H9 (cell line): ENCODE data around the gene ZNF317. TPM values are rescaled to one million over a fixed set of nuclear protein-coding genes. Genes with fewer than 3 reads are reported as not detected.

Experiments
- DNase-seq: peaks from one replicate; pipeline ENCODE4 v3.0.0-alpha.2; 2017
- H2AFZ ChIP-seq: one replicate; pipeline ENCODE4 v1.6.1; 2013; ENCODE audit warnings: mild to moderate bottlenecking, low read length, control low read depth, moderate library complexity
- H2AK5ac ChIP-seq: 2 replicates; pipeline ENCODE4 v1.6.1; 2013; ENCODE audit warnings: low read length, control low read depth, mixed read lengths; ENCODE audit not compliant: insufficient read length
- H2BK120ac ChIP-seq: one replicate; pipeline ENCODE4 v1.6.1; 2013; ENCODE audit warnings: low read depth, mild to moderate bottlenecking, low read length, control low read depth, inconsistent platforms; ENCODE audit not compliant: poor library complexity, severe bottlenecking
- H2BK12ac ChIP-seq: 2 replicates; pipeline ENCODE4 v1.6.1; 2013; ENCODE audit warnings: low read length, control low read depth, mixed read lengths, low read depth; ENCODE audit not compliant: insufficient read length
- H2BK15ac ChIP-seq: 2 replicates; pipeline ENCODE4 v1.6.1; 2013; ENCODE audit warnings: low read depth, low read length, control low read depth
- H2BK20ac ChIP-seq: one replicate; pipeline ENCODE4 v1.6.1; 2013; ENCODE audit warnings: low read depth, mild to moderate bottlenecking, low read length, control low read depth, inconsistent platforms; ENCODE audit not compliant: poor library complexity, severe bottlenecking
- H2BK5ac ChIP-seq: 2 replicates; pipeline ENCODE4 v1.6.1; 2013; ENCODE audit warnings: low read length, control low read depth, mixed read lengths; ENCODE audit not compliant: insufficient read length
- H3K14ac ChIP-seq: 2 replicates; pipeline ENCODE4 v1.6.1; 2013; ENCODE audit warnings: low read length, control low read depth; ENCODE audit not compliant: insufficient read depth
- H3K18ac ChIP-seq: 2 replicates; pipeline ENCODE4 v1.6.1; 2013; ENCODE audit warnings: low read depth, mild to moderate bottlenecking, mixed read lengths, low read length, control low read depth; ENCODE audit not compliant: insufficient read length
- H3K23ac ChIP-seq: 2 replicates; pipeline ENCODE4 v1.6.1; 2013; ENCODE audit warnings: low read length, control low read depth, mixed read lengths, low read depth; ENCODE audit not compliant: insufficient read length
- H3K23me2 ChIP-seq: 2 replicates; pipeline ENCODE4 v1.6.1; 2013; ENCODE audit warnings: low read depth, mild to moderate bottlenecking, mixed read lengths, low read length, control low read depth; ENCODE audit not compliant: insufficient read length, poor library complexity, severe bottlenecking
- H3K27ac ChIP-seq: 2 replicates; pipeline ENCODE4 v1.5.1; 2013; ENCODE audit warnings: low read length, control low read depth, mixed read lengths, low read depth; ENCODE audit not compliant: insufficient read length
- H3K27me3 ChIP-seq: 2 replicates; pipeline ENCODE4 v1.6.1; 2013; ENCODE audit warnings: low read length, control low read depth, inconsistent platforms; ENCODE audit not compliant: insufficient read depth
- H3K4ac ChIP-seq: 2 replicates; pipeline ENCODE4 v1.6.1; 2013; ENCODE audit warnings: low read depth, mild to moderate bottlenecking, control low read depth, inconsistent platforms, low read length, moderate library complexity
- H3K4me1 ChIP-seq: 2 replicates; pipeline ENCODE4 v1.6.1; 2013; ENCODE audit warnings: low read length, control low read depth, inconsistent platforms; ENCODE audit not compliant: insufficient read depth
- H3K4me2 ChIP-seq: 2 replicates; pipeline ENCODE4 v1.6.1; 2013; ENCODE audit warnings: low read length, control low read depth, mixed read lengths; ENCODE audit not compliant: insufficient read length, insufficient read depth
- H3K56ac ChIP-seq: 2 replicates; pipeline ENCODE4 v1.6.1; 2013; ENCODE audit warnings: low read depth, mild to moderate bottlenecking, mixed read lengths, low read length, control low read depth; ENCODE audit not compliant: insufficient read length
- H3K79me1 ChIP-seq: 2 replicates; pipeline ENCODE4 v1.6.1; 2013; ENCODE audit warnings: low read depth, mild to moderate bottlenecking, moderate library complexity, low read length, control low read depth, inconsistent platforms; ENCODE audit not compliant: insufficient read depth, poor library complexity, severe bottlenecking
- H3K79me2 ChIP-seq: 2 replicates; pipeline ENCODE4 v1.6.1; 2013; ENCODE audit warnings: low read length, control low read depth, inconsistent platforms; ENCODE audit not compliant: insufficient read depth
- H3K9ac ChIP-seq: 2 replicates; pipeline ENCODE4 v1.6.1; 2013; ENCODE audit warnings: low read length, control low read depth, mixed read lengths; ENCODE audit not compliant: insufficient read length; ENCODE audit errors: extremely low read depth
- H3K9me3 ChIP-seq: one replicate; pipeline ENCODE4 v1.6.1; 2013; ENCODE audit warnings: low read depth, low read length, inconsistent platforms; ENCODE audit not compliant: control insufficient read depth
- H3T11ph ChIP-seq: one replicate; pipeline ENCODE4 v1.6.1; 2013; ENCODE audit warnings: mild to moderate bottlenecking, low read length, control low read depth, inconsistent platforms
- H4K20me1 ChIP-seq: one replicate; pipeline ENCODE4 v1.6.1; 2013; ENCODE audit not compliant: control insufficient read depth, insufficient read length, insufficient read depth
- H4K5ac ChIP-seq: 2 replicates; pipeline ENCODE4 v1.6.1; 2013; ENCODE audit warnings: low read depth, mild to moderate bottlenecking, mixed read lengths, low read length, control low read depth; ENCODE audit not compliant: insufficient read length
- H4K8ac ChIP-seq: replicated peaks from 2 replicates; pipeline ENCODE4 v1.6.1; 2013; ENCODE audit warnings: low read length, control low read depth, mixed read lengths, low read depth; ENCODE audit not compliant: insufficient read length
- H4K91ac ChIP-seq: 2 replicates; pipeline ENCODE4 v1.6.1; 2013; ENCODE audit warnings: low read depth, mild to moderate bottlenecking, moderate library complexity, mixed read lengths, low read length, control low read depth; ENCODE audit not compliant: insufficient read length
- H3K27ac Mint-ChIP-seq, 3 experiments: 2 replicates in 2 of 3; 3 replicates in 1 of 3; pipeline ENCODE4 v1.8.0; 2020 to 2021; ENCODE audit warnings: mixed read lengths in 3 of 3, mild to moderate bottlenecking in 1 of 3, moderate library complexity in 1 of 3
- H3K27me3 Mint-ChIP-seq: 2 replicates; pipeline ENCODE4 v1.8.0; 2021; ENCODE audit warnings: low read depth, mild to moderate bottlenecking, moderate library complexity, mixed read lengths
- H3K36me3 Mint-ChIP-seq, 3 experiments: 2 replicates in 2 of 3; 3 replicates in 1 of 3; pipeline ENCODE4 v1.8.0; 2020 to 2021; ENCODE audit warnings: low read depth in 3 of 3, mixed read lengths in 3 of 3; ENCODE audit not compliant: insufficient read depth in 1 of 3
- H3K4me1 Mint-ChIP-seq, 2 experiments: 2 replicates each; pipeline ENCODE4 v1.8.0; 2020; ENCODE audit warnings: mixed read lengths in 2 of 2
- H3K4me3 Mint-ChIP-seq, 2 experiments: 2 replicates in 1 of 2; 3 replicates in 1 of 2; pipeline ENCODE4 v1.8.0; 2020 to 2021; ENCODE audit warnings: mild to moderate bottlenecking in 2 of 2, mixed read lengths in 2 of 2, moderate library complexity in 1 of 2
- H3K9me3 Mint-ChIP-seq, 2 experiments: 2 replicates in 1 of 2; 3 replicates in 1 of 2; pipeline ENCODE4 v1.8.0; 2020; ENCODE audit warnings: mild to moderate bottlenecking in 2 of 2, mixed read lengths in 2 of 2, moderate library complexity in 1 of 2
- WGBS: extraction: QIAGEN DNeasy Blood & Tissue Kit; methylation state at CpG from one replicate; pipeline ENCODE4 v1.1.7; 2013; ENCODE audit warnings: missing lambda C conversion rate, low lambda C conversion rate, mixed read lengths; ENCODE audit not compliant: insufficient read length; ENCODE audit errors: extremely low coverage; 5-methylcytosine and 5-hydroxymethylcytosine counted together
- total RNA-seq: library from RNA; stranded (reverse); gene quantifications from 2 replicates; pipeline ENCODE4 v1.2.1, GENCODE V29; 2021
- TF ChIP-seq, protein P1 (sequence below): fragments of 200-600 bp; sonication (generic); conservative IDR thresholded peaks from 3 replicates; pipeline ENCODE4 v1.8.0; 2021; ENCODE audit warnings: antibody characterized with exemption, mild to moderate bottlenecking

The ZNF317 gene
- total RNA-seq, 1 experiment from 2014 or later: 52.8 TPM

DNA sequence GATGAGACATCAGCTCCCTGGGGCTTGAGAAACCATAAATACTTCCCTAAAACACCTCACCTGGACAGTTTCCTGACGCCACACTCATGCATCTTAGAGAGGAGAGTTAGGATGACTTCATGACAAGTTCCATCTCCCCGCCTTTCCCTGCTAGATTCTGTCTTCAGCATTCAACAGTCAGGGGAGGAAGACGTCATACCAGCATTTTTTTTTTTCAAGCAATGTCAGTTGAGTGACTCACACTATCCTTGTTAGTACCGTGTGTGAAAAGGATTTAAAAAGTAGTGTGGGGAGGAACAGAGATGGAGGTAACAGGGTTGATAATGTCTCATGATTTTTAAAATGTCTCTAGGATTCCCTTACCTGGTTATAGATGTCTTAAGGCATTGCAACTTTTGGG is 38.7 kb downstream of the ZNF317 start, which contains the start of gene OR7D2:
TSS of gene OR7D2 (plus strand) at position 79 of the 400 bp plus-strand sequence. CDS start 6,803 bp downstream, outside the sequence.
- peaks cover 45 to 50% of the 10 kb centered on the region in 2 experiments for H3K9me3 Mint-ChIP-seq
- no peak within 1 kb of the TSS for H3K4ac ChIP-seq
- no CpG with 5 or more reads among the region's 4 CpGs for WGBS

More for the DNA sequence above, 38.7 kb downstream of the ZNF317 start, which contains the start of gene OR7D2:
- Mint-ChIP-seq H3K4me3 (no peak within 1 kb of the TSS; a peak in 1 of 5 replicates), H3K36me3 (peaks cover 5 to 12% (median 8%) of the 10 kb centered on the region in 3 experiments), H3K4me1 (no peaks in the 10 kb centered on the region), H3K27ac (no peak within 1 kb of the TSS), H3K27me3 (no peaks in the 10 kb centered on the region; the same call in 1 of the 2 replicates)
- Histone ChIP-seq H4K5ac (no peak within 1 kb of the TSS), H2BK20ac (no peak within 1 kb of the TSS), H2BK15ac (no peak within 1 kb of the TSS), H2AFZ (no peak within 1 kb of the TSS), H4K20me1 (no peaks in the 10 kb centered on the region), H3K23ac (no peak within 1 kb of the TSS), H3K4me2 (no peak within 1 kb of the TSS), H2BK120ac (no peak within 1 kb of the TSS), H3K9ac (no peak within 1 kb of the TSS), H3K14ac (no peak within 1 kb of the TSS), H3K79me2 (no peaks in the 10 kb centered on the region), H3K9me3 (peaks cover 5% of the 10 kb centered on the region), H3K23me2 (no peaks in the 10 kb centered on the region), H3K56ac (no peak within 1 kb of the TSS), H2BK5ac (no peak within 1 kb of the TSS), H2AK5ac (no peak within 1 kb of the TSS), H3K4me1 (no peaks in the 10 kb centered on the region), H3K79me1 (no peaks in the 10 kb centered on the region), H3T11ph (no peak within 1 kb of the TSS), H4K8ac (no peak within 1 kb of the TSS), H3K18ac (no peak within 1 kb of the TSS), H4K91ac (no peak within 1 kb of the TSS), H3K27me3 (no peaks in the 10 kb centered on the region), H3K27ac (no peak within 1 kb of the TSS), H2BK12ac (no peak within 1 kb of the TSS)
- no peak for DNase-seq
- TF ChIP-seq, protein P1, sequence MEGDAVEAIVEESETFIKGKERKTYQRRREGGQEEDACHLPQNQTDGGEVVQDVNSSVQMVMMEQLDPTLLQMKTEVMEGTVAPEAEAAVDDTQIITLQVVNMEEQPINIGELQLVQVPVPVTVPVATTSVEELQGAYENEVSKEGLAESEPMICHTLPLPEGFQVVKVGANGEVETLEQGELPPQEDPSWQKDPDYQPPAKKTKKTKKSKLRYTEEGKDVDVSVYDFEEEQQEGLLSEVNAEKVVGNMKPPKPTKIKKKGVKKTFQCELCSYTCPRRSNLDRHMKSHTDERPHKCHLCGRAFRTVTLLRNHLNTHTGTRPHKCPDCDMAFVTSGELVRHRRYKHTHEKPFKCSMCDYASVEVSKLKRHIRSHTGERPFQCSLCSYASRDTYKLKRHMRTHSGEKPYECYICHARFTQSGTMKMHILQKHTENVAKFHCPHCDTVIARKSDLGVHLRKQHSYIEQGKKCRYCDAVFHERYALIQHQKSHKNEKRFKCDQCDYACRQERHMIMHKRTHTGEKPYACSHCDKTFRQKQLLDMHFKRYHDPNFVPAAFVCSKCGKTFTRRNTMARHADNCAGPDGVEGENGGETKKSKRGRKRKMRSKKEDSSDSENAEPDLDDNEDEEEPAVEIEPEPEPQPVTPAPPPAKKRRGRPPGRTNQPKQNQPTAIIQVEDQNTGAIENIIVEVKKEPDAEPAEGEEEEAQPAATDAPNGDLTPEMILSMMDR: no peak
